Inferior parietal cortex (tissue), 1 donor: Measurements from ENCODE around the gene SYTL1.
"Not testable (repeated sequence)": the region's sequence is repeated elsewhere in the genome, so short reads cannot be mapped to it uniquely, and the experiment has no call there.

Experiments used
- DNase-seq: peaks from one replicate; pipeline ENCODE4 v3.0.0-alpha.2; 2016; ENCODE audit errors: extremely low spot score

Gene SYTL1

DNA sequence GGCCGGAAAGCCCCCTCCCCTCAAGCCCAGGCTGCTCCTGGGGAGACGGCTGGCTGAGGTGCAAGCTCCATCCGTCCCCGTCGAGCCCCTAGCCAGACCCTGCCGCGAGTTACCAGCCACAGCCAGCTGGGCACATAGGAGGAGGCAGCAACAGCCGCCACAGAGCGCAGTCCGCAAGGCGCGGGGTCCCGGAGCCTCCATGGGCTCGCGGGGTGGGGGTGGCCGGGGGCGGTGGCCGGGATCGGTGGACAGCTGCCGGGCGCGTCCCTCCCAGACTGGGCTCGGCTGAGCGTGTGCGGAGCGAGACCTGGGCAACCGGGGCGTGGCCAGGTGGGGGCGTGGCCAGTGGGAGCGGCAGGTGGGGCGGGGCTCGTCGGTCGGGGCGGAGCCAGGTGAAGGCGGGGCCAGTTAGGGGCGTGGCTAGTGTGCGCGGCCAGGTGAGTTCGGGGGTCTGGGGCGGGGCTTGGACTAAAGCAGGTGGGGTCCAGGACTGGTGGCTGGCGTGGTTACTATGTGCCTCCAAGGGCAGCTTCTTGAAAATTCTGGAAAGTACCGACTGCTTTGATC is 41.3 kb downstream of the SYTL1 start, which contains the start of gene CD164L2:
Gene CD164L2 (minus strand): TSS at position 295 of the 567 bp plus-strand sequence. CDS start 94 bp downstream, at position 201.
- no peak for DNase-seq

DNA sequence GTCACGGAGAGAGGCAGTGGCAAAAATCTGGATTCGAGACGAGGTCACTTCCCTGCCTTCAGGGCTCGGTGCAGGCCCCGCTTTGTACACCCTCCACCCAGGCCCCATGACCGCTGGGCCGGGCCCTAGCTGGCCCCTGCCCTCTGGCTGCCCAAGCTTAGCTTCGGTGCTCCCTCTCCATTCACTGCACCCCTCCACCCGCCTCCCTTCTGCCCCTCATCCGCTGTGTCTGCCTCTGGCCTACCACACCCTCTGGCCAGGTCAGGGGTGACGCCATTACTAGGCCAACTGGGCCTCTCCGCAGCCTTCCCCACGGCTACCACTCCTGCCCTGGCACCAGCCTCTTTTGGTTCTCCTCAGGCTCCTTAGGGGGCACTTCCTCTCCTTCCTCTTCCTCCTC is 41.8 kb downstream of the SYTL1 start:
- DNase-seq, result no peak

DNA sequence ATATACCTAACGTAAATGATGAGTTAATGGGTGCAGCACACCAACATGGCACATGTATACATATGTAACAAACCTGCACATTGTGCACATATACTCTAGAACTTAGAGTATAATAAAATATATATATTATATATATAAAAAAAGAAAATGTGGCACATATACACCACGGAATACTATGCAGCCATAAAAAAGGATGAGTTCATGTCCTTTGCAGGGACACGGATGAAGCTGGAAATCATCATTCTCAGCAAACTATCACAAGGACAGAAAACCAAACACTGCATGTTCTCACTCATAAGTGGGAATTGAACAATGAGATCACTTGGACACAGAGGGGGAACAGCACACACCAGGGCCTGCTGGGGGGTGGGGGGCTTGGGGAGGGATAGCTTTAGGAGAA is 43.0 kb downstream of the SYTL1 start:
- DNase-seq, result not testable (repeated sequence)

DNA sequence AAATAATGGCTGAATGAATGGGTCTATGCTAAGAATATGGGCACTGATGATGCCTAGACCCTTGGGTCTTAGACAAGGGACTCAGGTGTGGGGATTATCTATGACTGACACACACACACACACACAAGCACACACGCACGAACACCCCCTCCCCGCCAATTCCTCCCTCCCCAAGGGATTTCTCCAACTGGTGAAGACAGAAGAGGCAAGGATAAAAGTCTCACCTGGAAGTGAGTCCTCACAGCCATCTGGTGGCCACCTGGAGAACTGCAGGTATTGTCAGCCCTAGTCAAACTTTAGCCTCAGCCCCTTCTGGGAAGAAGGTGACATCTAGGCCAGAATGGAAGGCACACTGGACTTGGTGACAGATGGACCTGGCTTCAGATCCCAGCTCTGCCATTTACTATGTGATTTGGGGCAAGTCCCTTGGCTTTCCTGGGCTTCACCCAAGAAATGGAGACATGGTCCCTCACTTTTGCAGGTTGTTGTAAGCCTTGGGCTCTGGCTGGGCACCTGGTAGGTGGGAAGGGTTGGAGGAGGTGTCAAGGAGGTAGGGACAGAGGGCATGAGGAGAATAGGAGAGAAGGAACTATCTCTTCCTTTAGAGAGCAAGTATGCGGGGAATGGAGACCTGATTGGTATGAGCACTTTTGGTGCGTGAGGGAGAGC is 46.6 kb downstream of the SYTL1 start:
- peak; percentile 66 for DNase-seq

DNA sequence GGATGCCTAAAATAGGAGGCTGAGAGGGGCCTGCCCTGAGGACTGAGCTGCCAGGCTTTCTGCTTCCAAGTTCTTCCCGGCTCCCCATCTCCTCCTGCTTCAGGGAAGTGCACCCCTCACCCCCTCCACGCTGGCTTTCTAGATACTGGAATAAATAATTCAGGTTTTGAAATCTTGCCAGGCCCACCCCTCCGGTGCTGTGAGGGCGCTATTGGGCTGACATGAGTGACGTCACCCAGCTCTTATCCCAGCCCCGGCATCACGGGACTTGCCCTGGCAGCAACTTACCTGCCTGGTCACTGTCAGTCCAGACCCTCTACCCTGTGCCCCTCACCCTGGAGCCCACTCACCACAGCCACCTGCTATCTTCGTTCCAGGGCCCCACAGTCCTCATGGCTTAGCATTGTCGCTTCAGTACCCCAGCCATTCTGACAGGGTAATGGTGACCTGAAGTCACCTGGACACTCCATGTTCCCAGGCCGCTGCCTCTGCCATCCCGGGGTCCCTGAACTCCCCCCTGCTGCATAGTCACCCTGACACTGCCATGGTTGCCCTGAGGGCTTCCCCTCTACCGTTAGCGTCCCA is 49.8 kb downstream of the SYTL1 start:
- DNase-seq, result peak; percentile 44

DNA sequence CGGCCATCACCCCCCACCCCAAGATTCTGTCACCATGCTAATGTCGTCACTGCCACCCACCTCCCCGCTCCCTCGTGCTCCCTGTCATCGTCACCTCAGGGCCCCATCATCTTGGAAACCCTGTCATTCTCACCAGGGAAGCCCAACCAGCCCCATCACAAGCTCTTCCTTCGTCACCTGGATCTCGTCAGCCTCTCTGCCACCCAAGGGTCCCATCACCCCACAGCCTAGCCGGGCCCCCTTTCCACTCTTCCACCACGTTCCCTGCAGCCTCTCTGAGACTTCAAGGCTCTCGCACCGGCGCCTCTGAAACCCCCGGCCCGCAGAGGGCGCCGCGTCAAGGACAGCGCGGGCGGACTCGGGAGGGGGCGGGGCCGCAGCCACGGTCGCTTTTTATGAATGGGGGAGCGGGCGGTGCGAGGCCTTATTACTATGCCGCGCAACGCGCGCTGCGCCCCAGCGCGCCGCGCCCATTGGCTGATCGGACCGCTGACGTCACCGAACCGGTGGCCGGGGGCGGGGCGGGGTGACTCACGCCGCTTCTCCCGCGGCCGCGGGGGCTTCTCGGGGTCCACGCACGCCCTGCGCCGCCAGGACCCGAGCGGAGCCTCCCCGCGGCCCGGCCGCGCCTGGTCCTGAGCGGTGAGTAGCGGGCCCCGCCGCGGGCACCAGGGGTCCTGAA is 50.4 kb downstream of the SYTL1 start, which contains the start of gene GPR3:
Gene GPR3 (plus strand): TSS at position 527 of the 682 bp plus-strand sequence. CDS start 1,177 bp downstream, outside the sequence.
- DNase-seq, result peak; percentile 79

DNA sequence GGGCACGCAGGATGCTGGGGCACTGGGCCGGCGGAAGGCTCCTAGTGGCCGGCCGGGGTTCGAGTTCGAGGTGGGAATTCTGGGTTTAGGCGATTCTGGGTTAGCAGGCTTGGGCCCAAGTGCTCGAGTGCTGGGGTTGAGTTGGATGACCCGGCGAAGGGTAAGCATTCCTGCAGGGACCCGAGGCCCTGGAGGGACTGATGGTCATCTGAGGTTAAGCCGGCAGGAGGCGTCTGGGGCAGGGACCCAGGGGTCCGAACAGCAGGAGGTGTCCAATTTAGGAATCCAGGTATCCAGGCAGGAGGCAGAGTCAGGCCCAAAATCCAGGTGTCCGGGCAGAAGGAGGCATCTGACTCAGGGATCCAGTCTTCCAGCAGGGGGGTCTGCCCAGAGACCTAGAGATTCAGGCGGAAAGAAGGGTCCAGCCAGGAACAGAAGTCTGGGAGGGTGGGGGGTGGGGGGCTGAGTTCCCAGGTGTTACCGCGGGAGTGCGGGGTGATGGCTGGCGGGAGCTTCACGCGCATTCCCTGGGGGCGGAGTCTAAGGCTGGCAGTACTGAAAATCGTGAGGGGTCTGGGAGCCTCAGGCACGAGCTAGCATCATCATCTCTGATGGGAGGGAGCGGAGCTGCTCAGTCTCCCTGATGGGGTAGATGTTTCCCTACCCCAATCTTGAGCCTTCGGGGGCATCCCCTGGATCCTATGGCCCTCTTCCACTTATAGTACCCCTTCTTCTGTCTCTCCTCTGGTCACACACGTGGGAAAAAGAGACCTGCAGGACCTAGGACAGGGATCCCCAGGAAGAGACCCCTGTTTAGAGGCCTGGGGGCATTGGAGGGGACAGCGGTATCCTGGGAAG is 51.2 kb downstream of the SYTL1 start:
- no peak for DNase-seq

DNA sequence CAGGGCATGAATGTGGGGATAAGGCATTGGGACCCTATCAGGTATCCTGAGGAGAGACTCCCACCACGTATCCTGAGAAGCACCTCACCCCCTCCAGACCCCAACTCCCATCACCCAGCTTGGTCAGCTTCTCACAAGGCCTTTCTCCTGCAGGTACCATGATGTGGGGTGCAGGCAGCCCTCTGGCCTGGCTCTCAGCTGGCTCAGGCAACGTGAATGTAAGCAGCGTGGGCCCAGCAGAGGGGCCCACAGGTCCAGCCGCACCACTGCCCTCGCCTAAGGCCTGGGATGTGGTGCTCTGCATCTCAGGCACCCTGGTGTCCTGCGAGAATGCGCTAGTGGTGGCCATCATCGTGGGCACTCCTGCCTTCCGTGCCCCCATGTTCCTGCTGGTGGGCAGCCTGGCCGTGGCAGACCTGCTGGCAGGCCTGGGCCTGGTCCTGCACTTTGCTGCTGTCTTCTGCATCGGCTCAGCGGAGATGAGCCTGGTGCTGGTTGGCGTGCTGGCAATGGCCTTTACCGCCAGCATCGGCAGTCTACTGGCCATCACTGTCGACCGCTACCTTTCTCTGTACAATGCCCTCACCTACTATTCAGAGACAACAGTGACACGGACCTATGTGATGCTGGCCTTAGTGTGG is 51.9 kb downstream of the SYTL1 start:
- no peak for DNase-seq

DNA sequence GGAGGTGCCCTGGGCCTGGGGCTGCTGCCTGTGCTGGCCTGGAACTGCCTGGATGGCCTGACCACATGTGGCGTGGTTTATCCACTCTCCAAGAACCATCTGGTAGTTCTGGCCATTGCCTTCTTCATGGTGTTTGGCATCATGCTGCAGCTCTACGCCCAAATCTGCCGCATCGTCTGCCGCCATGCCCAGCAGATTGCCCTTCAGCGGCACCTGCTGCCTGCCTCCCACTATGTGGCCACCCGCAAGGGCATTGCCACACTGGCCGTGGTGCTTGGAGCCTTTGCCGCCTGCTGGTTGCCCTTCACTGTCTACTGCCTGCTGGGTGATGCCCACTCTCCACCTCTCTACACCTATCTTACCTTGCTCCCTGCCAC is 52.4 kb downstream of the SYTL1 start:
- DNase-seq, result no peak

DNA sequence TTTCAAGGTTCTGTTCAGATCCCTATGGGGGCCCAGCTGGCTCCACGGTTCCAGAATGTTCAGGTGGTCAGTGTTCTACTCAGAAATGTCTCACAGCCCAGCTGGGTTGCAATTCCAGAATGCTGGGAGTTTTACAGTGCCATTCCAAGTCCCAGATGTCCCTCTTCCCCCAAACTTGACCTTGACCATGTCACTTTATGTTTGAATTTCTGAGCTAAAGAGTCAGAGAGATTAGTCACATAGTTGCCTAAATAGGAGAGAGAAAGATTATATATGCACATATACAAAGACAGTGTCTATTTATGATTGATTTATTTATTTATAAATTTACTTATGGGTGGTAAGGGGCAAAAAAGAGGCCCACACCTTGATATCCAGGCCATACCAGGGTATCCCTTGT is 53.1 kb downstream of the SYTL1 start:
- DNase-seq, result no peak

DNA sequence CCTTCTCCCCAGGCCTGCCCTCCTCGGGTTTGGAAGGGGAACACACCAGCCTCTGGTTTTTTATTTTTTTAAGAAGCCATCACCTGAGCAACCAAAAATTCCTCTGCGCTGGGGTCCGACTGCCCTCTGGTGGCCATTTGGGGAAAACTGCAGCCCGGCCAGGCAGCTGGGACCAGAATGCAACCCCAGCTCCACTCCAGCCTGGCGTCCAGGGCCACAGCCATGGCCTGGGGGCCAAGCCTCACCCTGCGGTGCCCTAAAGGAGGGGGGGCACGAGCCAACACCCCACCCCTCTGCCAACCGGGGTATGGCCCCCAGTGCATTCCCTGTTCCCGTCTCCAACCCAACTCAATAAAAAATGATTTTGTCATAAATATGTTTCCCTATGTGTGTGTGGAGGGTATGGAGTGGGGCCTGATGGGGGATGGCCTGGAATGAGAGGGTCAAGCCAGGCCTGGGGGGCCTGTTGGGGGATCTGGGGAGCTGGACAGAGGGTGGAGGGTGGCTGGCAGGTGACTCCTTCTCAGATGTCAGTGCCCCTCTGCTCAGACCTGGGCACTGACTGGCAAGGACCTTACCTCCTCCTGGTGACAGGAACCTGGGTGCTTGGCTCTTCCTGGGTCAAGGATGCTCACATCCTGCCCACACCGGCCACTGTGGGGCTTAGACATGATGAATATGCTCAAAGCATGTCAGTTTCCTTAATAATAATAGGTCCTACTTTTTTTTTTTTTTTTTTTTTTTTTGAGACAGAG is 53.8 kb downstream of the SYTL1 start:
- DNase-seq, result peak; percentile 77

DNA sequence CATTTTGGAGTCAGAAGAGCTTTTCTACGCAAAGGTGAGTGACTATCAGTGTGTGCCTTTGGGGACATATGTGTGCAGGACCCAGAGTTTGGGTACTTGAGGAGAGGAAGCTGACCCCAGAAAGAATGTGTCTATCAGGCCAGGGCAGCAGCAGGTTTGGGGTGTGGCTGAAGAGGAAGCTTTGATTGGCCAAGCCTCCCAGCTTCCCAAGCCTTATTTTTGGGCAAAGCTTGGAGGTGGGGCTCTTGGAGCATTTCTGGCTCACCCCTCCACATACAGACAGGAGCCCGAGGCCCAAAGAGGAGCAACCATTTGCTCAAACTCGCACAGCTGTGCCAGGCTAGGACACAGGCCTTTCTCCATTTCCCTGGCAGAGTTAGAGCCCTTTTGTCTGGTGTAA is 55.3 kb downstream of the SYTL1 start:
- no peak for DNase-seq

DNA sequence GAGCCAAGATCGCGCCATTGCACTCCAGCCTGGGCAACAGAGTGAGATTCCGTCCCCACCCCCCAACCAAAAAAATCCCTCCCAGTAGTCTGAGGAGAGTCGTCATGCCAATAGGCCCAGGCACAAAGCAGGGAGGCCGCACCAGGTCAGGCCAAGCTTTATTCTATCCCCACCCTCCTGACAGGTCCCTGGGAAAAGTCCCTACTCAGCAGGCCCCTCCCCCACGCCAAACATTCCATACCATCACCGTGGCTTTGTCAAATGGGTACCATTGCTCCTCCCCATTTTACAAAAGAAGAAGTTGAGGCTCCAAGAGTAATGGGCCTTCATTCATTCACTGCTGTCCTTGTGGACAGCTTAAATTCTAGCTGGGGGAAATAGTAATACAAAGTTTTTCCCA is 55.9 kb downstream of the SYTL1 start:
- no peak for DNase-seq

DNA sequence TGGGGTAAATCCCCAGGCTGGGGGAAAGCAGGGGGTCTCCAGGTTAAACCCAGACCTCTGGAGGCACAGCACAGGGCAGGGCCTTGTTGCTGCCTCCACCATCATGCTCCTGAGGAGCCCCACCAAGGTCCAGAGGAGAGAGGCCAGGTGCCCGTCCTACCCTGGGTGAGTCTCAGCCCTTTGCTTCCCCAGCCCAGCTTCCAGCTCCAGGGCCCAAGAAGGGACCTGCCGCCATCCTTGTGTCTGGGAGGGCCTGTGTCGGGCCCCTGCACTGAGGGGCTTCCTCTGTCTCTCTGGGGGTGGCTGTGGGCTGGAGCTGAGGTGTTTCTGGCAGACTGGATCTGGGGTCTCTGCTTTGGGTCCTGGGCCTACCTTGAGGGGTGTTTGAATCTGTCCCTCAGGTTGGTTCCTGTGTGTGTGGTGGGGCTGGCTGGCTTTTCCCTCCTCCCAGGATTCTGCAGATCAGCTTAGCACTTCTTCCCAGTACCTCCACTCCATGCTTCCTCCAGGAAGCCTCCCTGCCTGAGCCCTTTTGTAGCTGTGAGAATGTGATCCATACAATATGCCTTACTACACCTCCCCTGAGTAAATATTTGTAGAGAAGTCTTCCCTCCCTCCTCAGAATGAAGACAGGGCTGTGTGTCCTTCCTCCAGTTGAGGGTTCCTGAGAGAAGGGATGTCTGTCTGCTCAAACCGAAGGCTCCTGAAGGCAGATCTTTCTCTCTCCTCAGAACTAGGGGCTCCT is 56.8 kb downstream of the SYTL1 start:
- DNase-seq, result no peak

DNA sequence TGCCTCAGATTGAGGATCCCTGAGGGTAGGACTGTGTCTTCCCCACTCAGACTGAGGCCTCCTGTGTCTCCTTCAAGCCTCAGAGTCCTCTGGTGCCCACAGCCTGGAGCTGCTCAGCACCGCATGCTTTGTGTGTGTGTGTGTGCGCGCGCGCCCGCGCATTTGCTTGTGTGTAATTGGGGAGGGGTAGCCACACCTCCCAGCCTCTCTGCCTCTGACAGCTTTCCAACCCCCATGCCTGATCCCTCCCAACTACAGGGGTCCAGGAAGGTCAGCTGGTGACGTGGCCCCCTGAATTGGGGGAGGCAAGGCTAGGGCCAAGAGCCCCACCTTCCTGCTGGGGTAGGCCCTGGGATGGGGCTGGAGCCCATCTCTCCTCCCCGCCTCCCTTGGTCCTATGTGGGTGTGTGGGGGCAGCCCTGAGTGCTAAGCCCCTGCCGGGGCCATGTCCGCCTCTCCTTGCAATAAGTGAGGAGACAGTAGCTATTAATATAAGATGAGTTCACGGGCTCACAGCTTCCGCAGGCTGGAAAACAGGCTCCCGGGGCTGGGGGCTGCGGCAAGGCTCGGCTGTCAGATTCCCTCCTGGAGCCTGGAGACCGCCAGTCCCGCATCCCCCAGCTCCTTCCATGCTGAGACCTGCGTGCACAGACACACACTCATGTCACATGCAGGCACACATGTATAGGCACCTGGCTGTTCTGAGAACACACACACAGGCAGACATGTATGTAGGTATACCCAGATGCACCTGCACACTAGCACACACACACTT is 57.6 kb downstream of the SYTL1 start:
- no peak for DNase-seq

DNA sequence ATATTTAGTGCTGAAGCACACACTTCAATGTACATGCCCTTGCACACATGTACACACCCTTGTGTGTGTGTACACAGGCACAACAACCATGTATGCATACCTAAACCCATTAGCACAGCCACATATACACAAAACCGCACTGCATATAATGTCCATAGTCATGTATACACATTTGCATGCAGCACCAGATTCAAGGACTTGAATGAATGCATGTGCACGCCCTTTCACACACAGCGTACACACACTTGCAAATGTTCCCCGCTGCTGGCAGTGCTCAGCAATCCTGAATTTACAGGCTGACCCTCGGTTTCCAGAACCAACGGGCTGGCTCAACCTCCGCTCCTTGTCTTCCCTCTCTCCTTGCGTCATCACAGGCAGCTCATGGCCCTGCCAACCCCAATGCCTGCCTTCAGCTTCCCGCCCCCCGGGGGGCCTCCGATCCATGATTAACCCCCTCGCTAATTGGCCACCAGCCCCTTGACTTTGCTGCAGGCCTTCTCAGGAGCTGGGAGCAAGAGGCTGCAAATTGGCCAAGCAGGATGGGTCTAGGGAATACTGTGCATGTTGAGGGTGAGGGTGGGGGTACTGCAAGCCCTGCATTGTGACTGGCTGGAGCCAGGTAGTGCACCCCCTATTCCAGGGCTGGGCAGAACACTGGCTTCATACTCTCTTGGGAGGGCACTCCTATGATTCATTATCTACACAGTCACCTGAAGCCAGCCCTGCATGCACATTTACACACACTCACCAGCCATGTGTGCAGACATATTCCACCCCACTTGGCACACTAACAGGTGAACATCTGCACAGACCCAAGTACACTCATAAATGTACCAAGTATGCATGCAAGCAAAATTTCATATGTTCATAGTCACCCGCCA is 58.5 kb downstream of the SYTL1 start:
- no peak for DNase-seq

DNA sequence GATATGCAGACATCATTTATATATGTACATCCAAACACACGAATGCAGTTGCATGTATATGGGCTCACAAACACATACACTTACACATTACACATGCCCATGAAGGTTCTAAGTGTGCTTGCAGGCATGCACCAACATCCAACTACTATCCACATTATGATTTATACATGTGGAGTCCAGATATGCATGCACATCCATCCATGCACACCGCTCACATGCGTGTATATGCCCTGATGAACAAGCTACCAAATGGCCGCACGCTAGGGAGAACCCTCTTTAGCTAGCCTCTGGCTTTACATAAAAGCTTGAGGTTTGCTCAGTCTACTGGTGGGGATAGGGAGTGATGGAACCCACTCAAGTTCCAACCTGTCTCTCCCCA is 59.1 kb downstream of the SYTL1 start:
- DNase-seq, result no peak

DNA sequence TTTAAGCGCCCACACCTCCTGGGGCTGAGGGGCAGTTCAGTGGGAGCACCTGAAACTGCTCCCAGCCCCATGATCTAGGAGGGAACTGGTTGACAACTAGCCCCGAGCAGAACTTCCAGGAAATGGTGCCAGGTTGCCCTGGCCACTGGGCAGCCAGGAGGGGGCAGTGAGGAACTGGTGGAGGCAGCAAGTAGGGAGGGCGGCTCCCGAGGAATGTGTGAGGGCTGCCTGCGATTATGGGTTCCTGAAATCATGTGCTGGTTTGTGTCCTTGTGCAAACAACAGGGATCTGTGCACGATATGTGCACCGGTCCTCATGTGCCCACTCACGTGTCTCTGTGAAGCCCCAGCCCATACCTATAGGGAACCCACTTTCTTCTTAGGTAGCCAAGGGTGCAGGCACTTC is 60.5 kb downstream of the SYTL1 start:
- DNase-seq, result peak; percentile 53
